Measurements from ENCODE around the gene PA2G4. TPM values are rescaled to one million over a fixed set of nuclear protein-coding genes. Genes with fewer than 3 reads are reported as not detected.

Gene PA2G4
- total RNA-seq, 1 experiment from 2014 or later: 175 TPM

- in situ Hi-C loops (cut with HindIII; ENCODE audit: low pct_unique_long_range_greater_than_20kb, low sequenced_read_pairs): no loop called here
- ATAC-seq (peak; percentile 95), DNase-seq (ENCODE audit: low read depth, low spot score) (peak; percentile 83)
- CTCF ChIA-PET: no interaction called here
- H3K9me3 ChIP-seq (ENCODE audit: control insufficient read depth, insufficient read depth, low read depth, low read length): no peaks in the 10 kb centered on the region
- no peaks in the 10 kb centered on the region; the same call in 1 of the 2 replicates for H3K36me3 ChIP-seq (ENCODE audit: control insufficient read depth, insufficient read depth, low read length)
- no peaks in the 10 kb centered on the region for H3K27me3 ChIP-seq (ENCODE audit: control insufficient read depth, insufficient read depth, low read length)
- peak overlapping the region; percentile 58 to 84 for H3K4me3 ChIP-seq (ENCODE audit: low read depth in 2 of 2, low read length in 2 of 2)
- intact Hi-C loops (cut with micrococcal nuclease; ENCODE audit: unreplicated experiment): no loop called here
- peaks cover 6% of the 10 kb centered on the region for H3K4me1 ChIP-seq (ENCODE audit: control insufficient read depth, insufficient read depth, low read length)
- no peak for TF ChIP-seq REST (IDR thresholded peaks at IDR 0.05; ENCODE audit: insufficient read depth in 1 of 2, low read depth in 2 of 2, low read length in 1 of 2)
- TF ChIP-seq SIN3A (IDR thresholded peaks at IDR 0.05; ENCODE audit: borderline replicate concordance, insufficient read depth, low read depth, low read length): peak; percentile 37; the same call in 1 of the 2 replicates
- TF ChIP-seq CTCF (IDR thresholded peaks at IDR 0.05): peak; percentile 96
- 0 out of 2 replicates have a peak, but pooled peaks have one; percentile 44 for TF ChIP-seq POLR2AphosphoS5 (IDR thresholded peaks at IDR 0.05; ENCODE audit: low read depth, low read length)
- TF ChIP-seq TCF7L2 (IDR thresholded peaks at IDR 0.05; ENCODE audit: low read depth, low read length): no peak
- BruUV-seq (replicated peaks): no TSS peak
- peak overlapping the region; percentile 82 for H3K27ac ChIP-seq (ENCODE audit: low read length)
- POLR2A ChIA-PET: interaction anchor here (0.5 to 0.6 kb wide), 2 partner anchors 29 to 100 kb away, joined by 3 to 4 read pairs; no protein-coding TSS in a partner anchor
Measured at GRCh38 chr12:56078931-56079722, 25.2 kb upstream of the PA2G4 start.

GRCh38 chr12:56079723-56080555 is 24.4 kb upstream of the PA2G4 start, which contains the start of gene ERBB3:
ERBB3 (plus strand) TSS chr12:56080165; CDS start chr12:56080301, 136 bp downstream.
- ATAC-seq (peak; percentile 69), DNase-seq (ENCODE audit: low read depth, low spot score) (peak; percentile 36)
- TF ChIP-seq REST (IDR thresholded peaks at IDR 0.05; ENCODE audit: insufficient read depth in 1 of 2, low read depth in 2 of 2, low read length in 1 of 2): no peak
- no peak for TF ChIP-seq POLR2AphosphoS5 (IDR thresholded peaks at IDR 0.05; ENCODE audit: low read depth, low read length)
- TF ChIP-seq TCF7L2 (IDR thresholded peaks at IDR 0.05; ENCODE audit: low read depth, low read length): no peak
- no peak for TF ChIP-seq CTCF (IDR thresholded peaks at IDR 0.05)
- TF ChIP-seq SIN3A (IDR thresholded peaks at IDR 0.05; ENCODE audit: borderline replicate concordance, insufficient read depth, low read depth, low read length): no peak
- intact Hi-C loops (cut with micrococcal nuclease; ENCODE audit: unreplicated experiment) (no loop called here), in situ Hi-C loops (cut with HindIII; ENCODE audit: low pct_unique_long_range_greater_than_20kb, low sequenced_read_pairs) (no loop called here)
- no peaks in the 10 kb centered on the region for H3K9me3 ChIP-seq (ENCODE audit: control insufficient read depth, insufficient read depth, low read depth, low read length)
- no peaks in the 10 kb centered on the region for H3K27me3 ChIP-seq (ENCODE audit: control insufficient read depth, insufficient read depth, low read length)
- H3K4me1 ChIP-seq (ENCODE audit: control insufficient read depth, insufficient read depth, low read length): peaks cover 6% of the 10 kb centered on the region
- H3K27ac ChIP-seq (ENCODE audit: low read length): peak within 1 kb of the TSS; percentile 82
- no TSS peak for BruUV-seq (replicated peaks)
- H3K36me3 ChIP-seq (ENCODE audit: control insufficient read depth, insufficient read depth, low read length): no peaks in the 10 kb centered on the region; the same call in 1 of the 2 replicates
- ChIA-PET CTCF (no interaction called here), POLR2A (interaction anchor here (0.5 kb wide), 1 partner anchor 30 kb away, joined by 4 read pairs; no protein-coding TSS in a partner anchor)
- peak within 1 kb of the TSS; percentile 58 to 84 for H3K4me3 ChIP-seq (ENCODE audit: low read depth in 2 of 2, low read length in 2 of 2)
